Measurements from ENCODE around the gene MGAT4C. TPM values are rescaled to one million over a fixed set of nuclear protein-coding genes. Genes with fewer than 3 reads are reported as not detected.
"Not testable (repeated sequence)": the region's sequence is repeated elsewhere in the genome, so short reads cannot be mapped to it uniquely, and the experiment has no call there.

The MGAT4C gene
- under 0.01 TPM in 1 of 2 replicates, not detected in the other for total RNA-seq

GRCh38 chr12:86256163-86256562 is at the start of gene MGAT4C:
TSS of gene MGAT4C (minus strand) at chr12:86256391.
- Mint-ChIP-seq H3K4me3 (no peak within 1 kb of the TSS), H3K4me1 (ENCODE audit: low read depth) (no peaks in the 10 kb centered on the region), H3K9me3 (no peaks in the 10 kb centered on the region), H3K27me3 (ENCODE audit: insufficient read depth) (no peaks in the 10 kb centered on the region), H3K36me3 (ENCODE audit: low read depth) (no peaks in the 10 kb centered on the region), H3K27ac (no peak within 1 kb of the TSS)
- intact Hi-C loops (cut with micrococcal nuclease), result no loop called here
- DNase-seq (ENCODE audit: low spot score), result no peak

GRCh38 chr12:86296396-86296795 is 40.2 kb upstream of the MGAT4C start:
- H3K9me3 Mint-ChIP-seq; H3K4me3 Mint-ChIP-seq; H3K27me3 Mint-ChIP-seq (ENCODE audit: insufficient read depth); DNase-seq (ENCODE audit: low spot score); H3K36me3 Mint-ChIP-seq (ENCODE audit: low read depth); intact Hi-C loops (cut with micrococcal nuclease); H3K27ac Mint-ChIP-seq; H3K4me1 Mint-ChIP-seq (ENCODE audit: low read depth): not testable (repeated sequence)

GRCh38 chr12:86293682-86294240 is 37.6 kb upstream of the MGAT4C start:
- no peaks in the 10 kb centered on the region for H3K36me3 Mint-ChIP-seq (ENCODE audit: low read depth)
- intact Hi-C loops (cut with micrococcal nuclease), result no loop called here
- no peaks in the 10 kb centered on the region for H3K27me3 Mint-ChIP-seq (ENCODE audit: insufficient read depth)
- H3K27ac Mint-ChIP-seq, result no peak overlapping the region
- H3K4me1 Mint-ChIP-seq (ENCODE audit: low read depth), result no peaks in the 10 kb centered on the region
- DNase-seq (ENCODE audit: low spot score), result no peak
- peaks cover 5% of the 10 kb centered on the region for H3K9me3 Mint-ChIP-seq
- H3K4me3 Mint-ChIP-seq, result no peak overlapping the region

GRCh38 chr12:86292480-86292879 is 36.3 kb upstream of the MGAT4C start:
- Mint-ChIP-seq H3K27ac (no peak overlapping the region), H3K4me3 (no peak overlapping the region), H3K4me1 (ENCODE audit: low read depth) (no peaks in the 10 kb centered on the region), H3K36me3 (ENCODE audit: low read depth) (no peaks in the 10 kb centered on the region), H3K9me3 (peaks cover 8% of the 10 kb centered on the region), H3K27me3 (ENCODE audit: insufficient read depth) (no peaks in the 10 kb centered on the region)
- DNase-seq (ENCODE audit: low spot score), result no peak
- intact Hi-C loops (cut with micrococcal nuclease), result no loop called here

GRCh38 chr12:86290615-86291014 is 34.4 kb upstream of the MGAT4C start:
- Mint-ChIP-seq H3K27ac (no peak overlapping the region), H3K36me3 (ENCODE audit: low read depth) (no peaks in the 10 kb centered on the region), H3K4me3 (no peak overlapping the region), H3K9me3 (peaks cover 8% of the 10 kb centered on the region), H3K27me3 (ENCODE audit: insufficient read depth) (no peaks in the 10 kb centered on the region), H3K4me1 (ENCODE audit: low read depth) (no peaks in the 10 kb centered on the region)
- no peak for DNase-seq (ENCODE audit: low spot score)
- intact Hi-C loops (cut with micrococcal nuclease), result no loop called here

- no peaks in the 10 kb centered on the region for H3K27me3 Mint-ChIP-seq (ENCODE audit: insufficient read depth)
- H3K9me3 Mint-ChIP-seq, result peaks cover 8% of the 10 kb centered on the region
- no peaks in the 10 kb centered on the region for H3K36me3 Mint-ChIP-seq (ENCODE audit: low read depth)
- H3K4me1 Mint-ChIP-seq (ENCODE audit: low read depth), result no peaks in the 10 kb centered on the region
- DNase-seq (ENCODE audit: low spot score), result no peak
- H3K27ac Mint-ChIP-seq, result no peak overlapping the region
- intact Hi-C loops (cut with micrococcal nuclease), result no loop called here
- H3K4me3 Mint-ChIP-seq, result no peak overlapping the region
Measured at GRCh38 chr12:86286119-86286518, 29.9 kb upstream of the MGAT4C start.

GRCh38 chr12:86283620-86284019 is 27.4 kb upstream of the MGAT4C start:
- intact Hi-C loops (cut with micrococcal nuclease), result no loop called here
- DNase-seq (ENCODE audit: low spot score), result no peak
- H3K27ac Mint-ChIP-seq, result no peak overlapping the region
- H3K27me3 Mint-ChIP-seq (ENCODE audit: insufficient read depth), result no peaks in the 10 kb centered on the region
- no peak overlapping the region for H3K4me3 Mint-ChIP-seq
- no peaks in the 10 kb centered on the region for H3K36me3 Mint-ChIP-seq (ENCODE audit: low read depth)
- H3K9me3 Mint-ChIP-seq, result peaks cover 8% of the 10 kb centered on the region
- H3K4me1 Mint-ChIP-seq (ENCODE audit: low read depth), result no peaks in the 10 kb centered on the region

GRCh38 chr12:86275356-86275755 is 19.2 kb upstream of the MGAT4C start:
- H3K27me3 Mint-ChIP-seq (ENCODE audit: insufficient read depth), result no peaks in the 10 kb centered on the region
- no peak for DNase-seq (ENCODE audit: low spot score)
- intact Hi-C loops (cut with micrococcal nuclease), result no loop called here
- H3K36me3 Mint-ChIP-seq (ENCODE audit: low read depth), result no peaks in the 10 kb centered on the region
- H3K4me3 Mint-ChIP-seq, result no peak overlapping the region
- no peaks in the 10 kb centered on the region for H3K4me1 Mint-ChIP-seq (ENCODE audit: low read depth)
- peaks cover 8% of the 10 kb centered on the region for H3K9me3 Mint-ChIP-seq
- H3K27ac Mint-ChIP-seq, result no peak overlapping the region

- H3K4me3 Mint-ChIP-seq, result no peak overlapping the region
- H3K27ac Mint-ChIP-seq, result no peak overlapping the region
- no peaks in the 10 kb centered on the region for H3K36me3 Mint-ChIP-seq (ENCODE audit: low read depth)
- no peaks in the 10 kb centered on the region for H3K9me3 Mint-ChIP-seq
- no peaks in the 10 kb centered on the region for H3K4me1 Mint-ChIP-seq (ENCODE audit: low read depth)
- no peaks in the 10 kb centered on the region for H3K27me3 Mint-ChIP-seq (ENCODE audit: insufficient read depth)
- intact Hi-C loops (cut with micrococcal nuclease), result no loop called here
- no peak for DNase-seq (ENCODE audit: low spot score)
Measured at GRCh38 chr12:86265329-86265695, 9.1 kb upstream of the MGAT4C start.

GRCh38 chr12:86264451-86265328 is 8.5 kb upstream of the MGAT4C start:
- Mint-ChIP-seq H3K27ac (no peak overlapping the region), H3K9me3 (no peaks in the 10 kb centered on the region), H3K36me3 (ENCODE audit: low read depth) (no peaks in the 10 kb centered on the region), H3K4me1 (ENCODE audit: low read depth) (no peaks in the 10 kb centered on the region), H3K4me3 (no peak overlapping the region), H3K27me3 (ENCODE audit: insufficient read depth) (no peaks in the 10 kb centered on the region)
- no peak for DNase-seq (ENCODE audit: low spot score)
- intact Hi-C loops (cut with micrococcal nuclease), result no loop called here

- no peaks in the 10 kb centered on the region for H3K4me1 Mint-ChIP-seq (ENCODE audit: low read depth)
- intact Hi-C loops (cut with micrococcal nuclease), result no loop called here
- no peak overlapping the region for H3K27ac Mint-ChIP-seq
- H3K36me3 Mint-ChIP-seq (ENCODE audit: low read depth), result no peaks in the 10 kb centered on the region
- no peak for DNase-seq (ENCODE audit: low spot score)
- no peaks in the 10 kb centered on the region for H3K27me3 Mint-ChIP-seq (ENCODE audit: insufficient read depth)
- H3K4me3 Mint-ChIP-seq, result no peak overlapping the region
- no peaks in the 10 kb centered on the region for H3K9me3 Mint-ChIP-seq
Measured at GRCh38 chr12:86261578-86261977, 5.4 kb upstream of the MGAT4C start.

- Mint-ChIP-seq H3K9me3 (no peaks in the 10 kb centered on the region), H3K27me3 (ENCODE audit: insufficient read depth) (no peaks in the 10 kb centered on the region), H3K36me3 (ENCODE audit: low read depth) (no peaks in the 10 kb centered on the region), H3K4me1 (ENCODE audit: low read depth) (no peaks in the 10 kb centered on the region), H3K27ac (no peak overlapping the region), H3K4me3 (no peak overlapping the region)
- intact Hi-C loops (cut with micrococcal nuclease), result no loop called here
- no peak for DNase-seq (ENCODE audit: low spot score)
Measured at GRCh38 chr12:86261142-86261541, 5.0 kb upstream of the MGAT4C start.

- intact Hi-C loops (cut with micrococcal nuclease), result no loop called here
- H3K4me3 Mint-ChIP-seq, result no peak overlapping the region
- no peaks in the 10 kb centered on the region for H3K9me3 Mint-ChIP-seq
- no peaks in the 10 kb centered on the region for H3K36me3 Mint-ChIP-seq (ENCODE audit: low read depth)
- no peaks in the 10 kb centered on the region for H3K4me1 Mint-ChIP-seq (ENCODE audit: low read depth)
- no peak overlapping the region for H3K27ac Mint-ChIP-seq
- no peak for DNase-seq (ENCODE audit: low spot score)
- no peaks in the 10 kb centered on the region for H3K27me3 Mint-ChIP-seq (ENCODE audit: insufficient read depth)
Measured at GRCh38 chr12:86260183-86260582, 4.0 kb upstream of the MGAT4C start.

Data from activated T-helper 1 cell treated with anti-CD3 and anti-CD28 coated beads, Interleukin-12 subunit alpha, Interleukin-12 subunit beta, Interleukin-2, Interleukin-4 antibody, amounts not matched to agents 30 ng/mL and 10 ng/mL and 1 ng/mL, durations not matched to agents 14 hours and 24 hours and 36 hours (primary cell).